GM21447 (cell line): ENCODE data around the gene GALC.
A peak's percentile ranks its signal among the peaks of the same experiment; 100 is the strongest.
"Not testable (repeated sequence)": the region's sequence is repeated elsewhere in the genome, so short reads cannot be mapped to it uniquely, and the experiment has no call there.

Experiments used
- ATAC-seq: cut with Tn5 transposase; IDR thresholded peaks from one replicate; pipeline ENCODE4 v1.9.1; 2021; ENCODE audit not compliant: unreplicated experiment

The GALC gene

GRCh38 chr14:87992718-87993628 lies at the start of gene GALC:
TSS of gene GALC (minus strand) at chr14:87993182. CDS start at chr14:87993164, 18 bp downstream.
- ATAC-seq: peak; percentile 82

DNA sequence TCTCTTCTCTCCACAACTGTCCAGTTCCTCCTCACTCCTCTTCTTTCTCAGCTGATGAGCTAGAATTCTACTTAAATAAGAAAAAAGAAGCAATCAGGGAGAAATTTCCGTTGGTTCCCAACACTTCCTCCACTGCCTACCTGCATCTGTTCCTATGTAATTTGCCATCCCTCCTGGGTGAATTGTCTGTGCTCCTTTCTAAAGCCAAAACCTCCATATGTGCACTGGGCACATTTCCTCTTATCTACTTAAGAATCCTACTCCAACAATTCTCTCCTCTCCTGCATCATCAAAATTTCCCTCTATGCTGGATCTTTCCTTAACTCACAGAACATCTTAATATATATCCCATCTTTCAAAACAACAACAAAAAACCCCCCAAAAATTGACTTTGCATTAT lies 47.2 kb upstream of the GALC start:
- no peak for ATAC-seq

GRCh38 chr14:88039197-88039596 lies 46.2 kb upstream of the GALC start:
- ATAC-seq: no peak

- no peak for ATAC-seq
Measured at GRCh38 chr14:88037325-88037724, 44.3 kb upstream of the GALC start.

DNA sequence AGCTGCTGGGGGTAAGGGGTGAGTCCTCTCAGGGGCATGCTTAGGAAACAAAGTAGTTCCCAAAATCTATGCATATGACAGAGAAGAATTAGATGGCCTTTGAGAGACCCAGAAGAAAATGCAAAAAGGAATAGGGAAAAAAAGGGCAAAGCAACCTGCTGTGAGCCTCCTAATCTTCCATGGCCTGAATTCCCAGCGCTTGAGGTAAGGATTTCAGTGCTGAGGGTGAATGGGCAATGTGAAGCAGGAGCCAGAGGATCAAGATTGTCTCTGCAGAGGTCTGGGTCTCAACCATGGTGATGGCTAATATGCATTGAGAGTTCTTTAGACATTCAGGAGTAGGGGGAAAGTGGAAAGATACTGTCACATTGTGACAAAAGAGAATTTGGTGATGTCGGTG lies 43.4 kb upstream of the GALC start:
- no peak for ATAC-seq

- no peak for ATAC-seq
Measured at GRCh38 chr14:88034076-88034475, 41.1 kb upstream of the GALC start.

DNA sequence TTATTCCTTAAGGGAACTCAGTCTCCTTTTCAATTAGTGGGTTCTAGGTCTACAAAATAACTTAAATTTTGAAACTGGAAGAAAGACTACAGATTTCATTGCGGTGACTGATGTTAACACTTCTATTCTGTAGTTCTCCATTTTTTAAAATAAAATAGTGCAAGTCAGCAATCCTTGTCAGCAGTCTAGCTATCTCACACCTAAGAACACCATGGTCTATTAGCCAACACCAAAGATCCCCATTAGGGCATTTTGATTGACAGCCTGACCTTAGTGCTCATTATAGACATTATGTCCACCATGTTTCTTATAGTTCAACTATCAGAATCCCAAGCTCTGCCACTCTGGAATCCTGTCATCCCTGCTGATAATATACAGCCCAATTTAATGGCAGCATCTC lies 39.4 kb upstream of the GALC start:
- no peak for ATAC-seq

- no peak for ATAC-seq
Measured at GRCh38 chr14:88030892-88031291, 37.9 kb upstream of the GALC start.

DNA sequence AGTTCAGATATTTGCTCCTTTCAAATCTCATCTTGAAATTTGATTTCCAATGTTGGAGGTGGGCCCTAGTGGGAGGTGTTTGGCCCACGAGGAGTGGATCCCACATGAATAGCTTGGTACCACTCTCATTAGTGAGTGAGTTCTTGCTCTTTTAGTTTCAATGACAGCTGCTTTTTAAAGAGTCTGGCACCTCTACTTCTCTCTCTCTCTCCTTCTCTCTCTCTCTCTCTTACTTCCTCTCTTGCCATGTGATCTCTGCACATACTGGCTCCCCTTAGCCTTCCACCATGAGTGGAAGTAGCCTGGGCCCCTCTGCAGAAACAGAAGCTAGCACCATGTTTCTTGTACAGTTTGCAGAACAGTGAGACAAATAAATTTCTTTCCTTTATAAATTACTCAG lies 37.1 kb upstream of the GALC start:
- ATAC-seq: no peak

DNA sequence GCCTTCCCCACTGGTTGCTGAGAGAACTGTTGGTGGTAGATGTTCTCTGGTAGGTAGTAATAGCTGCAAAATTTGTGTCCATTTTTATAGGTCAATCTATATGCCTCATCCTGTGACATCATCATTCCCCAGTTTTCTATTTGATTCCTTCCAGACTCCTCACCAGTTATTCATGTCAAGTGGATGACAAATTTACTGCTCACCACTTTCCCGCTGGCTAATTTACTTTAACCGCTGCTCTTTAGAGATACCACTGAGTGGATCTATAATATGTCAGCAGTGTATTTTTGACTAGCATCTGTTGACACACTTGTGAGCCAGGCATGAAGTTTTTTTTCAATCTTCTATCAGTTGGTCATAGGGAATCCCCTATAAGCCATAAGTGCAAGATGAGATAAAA lies 36.5 kb upstream of the GALC start:
- no peak for ATAC-seq

- ATAC-seq: no peak
Measured at GRCh38 chr14:88026890-88027289, 33.9 kb upstream of the GALC start.

- ATAC-seq: no peak
Measured at GRCh38 chr14:88025313-88025712, 32.3 kb upstream of the GALC start.

DNA sequence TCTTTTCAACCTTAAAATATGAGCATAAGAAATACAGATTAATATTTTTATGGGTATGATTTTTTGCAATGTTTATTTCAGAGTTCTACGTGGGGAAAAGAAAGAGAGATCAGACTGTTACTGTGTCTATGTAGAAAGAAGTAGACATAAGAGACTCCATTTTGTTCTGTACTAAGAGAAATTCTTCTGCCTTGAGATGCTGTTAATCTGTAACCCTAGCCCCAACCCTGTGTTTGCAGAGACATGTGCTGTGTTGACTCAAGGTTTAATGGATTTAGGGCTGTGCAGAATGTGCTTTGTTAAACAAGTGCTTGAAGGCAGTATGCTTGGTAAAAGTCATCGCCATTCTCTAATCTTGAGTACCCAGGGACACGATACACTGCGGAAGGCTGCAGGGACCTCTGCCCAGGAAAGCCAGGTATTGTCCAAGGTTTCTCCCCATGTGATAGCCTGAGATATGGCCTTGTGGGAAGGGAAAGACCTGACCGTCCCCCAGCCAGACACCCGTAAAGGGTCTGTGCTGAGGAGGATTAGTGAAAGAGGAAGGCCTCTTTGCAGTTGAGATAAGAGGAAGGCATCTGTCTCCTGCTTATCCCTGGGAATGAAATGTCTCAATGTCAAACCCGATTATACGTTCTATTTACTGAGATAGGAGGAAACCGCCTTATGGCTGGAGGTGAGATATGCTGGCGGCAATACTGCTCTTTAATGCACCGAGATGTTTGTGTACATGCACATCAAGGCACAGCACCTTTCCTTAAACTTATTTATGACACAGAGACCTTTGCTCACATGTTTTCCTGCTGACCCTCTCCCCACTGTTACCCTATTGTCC lies 31.5 kb upstream of the GALC start:
- not testable (repeated sequence) for ATAC-seq

DNA sequence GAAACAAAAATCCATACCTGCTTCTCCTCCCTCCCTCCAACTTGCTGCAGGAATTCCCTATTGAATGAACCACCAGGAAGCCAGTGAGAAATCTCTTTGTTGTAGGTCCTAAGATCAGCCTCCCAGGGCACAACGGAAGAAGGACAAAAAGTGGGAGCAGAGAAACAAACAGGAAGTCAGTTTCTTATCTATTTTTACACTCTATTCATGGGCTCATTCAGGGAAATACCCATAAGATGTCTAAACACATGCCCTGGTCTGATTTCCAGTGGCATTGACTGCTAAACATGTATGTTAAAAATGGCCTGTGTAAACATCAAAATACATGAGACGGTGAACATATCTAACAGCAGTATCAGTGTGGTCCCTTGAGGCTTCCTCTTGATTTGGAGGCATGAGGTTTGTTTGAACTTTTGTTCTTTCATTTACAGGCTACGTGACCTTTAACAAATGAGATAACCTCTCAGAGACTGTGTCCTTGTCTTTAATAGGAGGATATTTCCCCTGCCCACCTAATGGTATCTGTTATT lies 30.7 kb upstream of the GALC start:
- ATAC-seq: no peak

GRCh38 chr14:88017535-88017934 lies 24.6 kb upstream of the GALC start:
- no peak for ATAC-seq

DNA sequence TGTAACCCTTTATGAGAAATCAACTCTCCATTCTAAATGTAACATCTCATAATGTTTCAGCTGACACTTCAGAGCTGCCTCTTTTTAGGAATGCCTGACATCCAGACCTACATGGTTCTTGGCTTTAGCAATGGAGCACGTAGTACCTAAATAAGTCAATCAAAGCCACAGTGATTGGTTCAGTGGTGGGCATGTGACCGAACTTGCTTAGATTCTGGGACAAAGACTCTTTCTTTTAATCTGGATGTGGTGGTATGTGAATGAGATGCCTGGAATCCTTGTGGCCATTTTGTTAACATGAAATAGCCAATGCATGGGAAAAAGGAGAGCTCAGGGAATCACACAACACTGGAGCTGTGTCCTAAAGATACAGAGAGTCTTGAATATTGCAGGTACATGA lies 23.8 kb upstream of the GALC start:
- no peak for ATAC-seq

GRCh38 chr14:88013750-88014349 lies 20.9 kb upstream of the GALC start:
- ATAC-seq: peak; percentile 96

DNA sequence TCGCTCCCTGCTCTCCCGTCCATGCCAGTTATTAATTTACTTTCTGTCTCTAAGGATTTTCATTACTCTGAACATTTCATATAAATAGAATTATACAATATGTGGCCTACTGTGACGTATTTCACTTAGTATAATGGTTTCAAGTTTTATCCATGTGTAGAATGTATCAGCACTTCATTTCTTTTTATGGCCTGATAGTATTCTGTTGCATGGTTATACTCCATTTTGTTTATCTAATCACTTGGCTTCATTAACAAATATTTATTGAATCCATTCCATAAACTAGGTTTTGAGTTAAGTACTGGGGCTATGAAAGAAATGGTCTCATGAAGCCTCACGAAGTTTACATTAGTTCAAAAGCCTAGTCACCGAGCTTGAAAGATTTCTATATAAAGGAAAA lies 19.5 kb upstream of the GALC start:
- no peak for ATAC-seq

- ATAC-seq: no peak
Measured at GRCh38 chr14:88010331-88010730, 17.3 kb upstream of the GALC start.

DNA sequence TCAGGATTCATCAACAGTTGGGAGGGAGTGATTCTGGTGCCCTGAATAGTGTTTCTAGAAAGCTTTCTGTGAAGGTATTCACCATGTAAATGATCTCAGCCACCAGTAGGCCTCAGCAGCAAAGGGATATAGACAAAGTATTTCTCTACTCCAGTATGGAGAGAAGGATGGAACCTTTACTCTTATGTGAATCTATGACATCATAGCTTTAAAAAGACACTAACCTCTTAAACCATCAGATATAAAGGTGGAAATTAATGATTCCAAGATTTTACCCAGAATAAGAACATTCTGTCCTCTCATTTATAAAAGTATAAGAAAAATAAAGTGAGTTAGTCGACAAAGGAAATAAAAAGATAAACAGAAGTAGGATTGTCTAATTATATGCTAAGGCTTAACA lies 16.5 kb upstream of the GALC start:
- no peak for ATAC-seq

- ATAC-seq: no peak
Measured at GRCh38 chr14:88008039-88008742, 15.2 kb upstream of the GALC start.
